ENCODE data around the gene TTLL10. TPM values are rescaled to one million over a fixed set of nuclear protein-coding genes. Genes with fewer than 3 reads are reported as not detected.
"Not testable (repeated sequence)": the region's sequence is repeated elsewhere in the genome, so short reads cannot be mapped to it uniquely, and the experiment has no call there.

TTLL10 gene
- total RNA-seq, 3 donors from 2014 or later (not counting 1 experiment from before 2014, with no cell fraction given) = 0.23 to 1.7 (median 1.7) TPM

DNA sequence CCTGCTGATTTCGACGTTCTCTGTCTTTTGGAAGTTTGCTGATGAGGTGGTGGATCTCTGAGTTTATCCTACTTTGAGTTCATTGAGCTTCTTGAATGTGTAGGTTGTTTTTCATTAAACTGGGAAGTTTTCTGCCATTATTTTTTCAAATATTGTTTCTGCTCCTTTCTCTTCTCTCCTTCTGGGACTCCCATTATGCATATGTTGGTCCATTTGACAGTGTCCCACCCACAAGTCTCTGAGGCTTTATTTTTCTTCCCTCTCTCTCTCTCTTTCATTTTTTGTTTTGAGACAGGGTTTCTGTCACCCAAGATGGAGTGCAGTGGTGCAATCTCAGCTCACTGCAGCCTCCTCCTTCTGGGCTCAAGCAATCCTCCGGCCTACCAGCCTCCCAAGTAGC is 21.0 kb downstream of the TTLL10 start:
- Histone ChIP-seq H3K9me3 (ENCODE audit: control insufficient read depth, insufficient read depth, low read length) (no peaks in the 10 kb centered on the region), H3K27ac (ENCODE audit: low read length) (no peak overlapping the region), H3K27me3 (ENCODE audit: control insufficient read depth, insufficient read depth, low read length) (no peaks in the 10 kb centered on the region), H3K36me3 (ENCODE audit: control insufficient read depth, insufficient read depth, low read length) (no peaks in the 10 kb centered on the region), H3K4me3 (ENCODE audit: low read length) (no peak overlapping the region), H3K4me1 (ENCODE audit: control insufficient read depth, insufficient read depth, low read length) (peaks cover 4% of the 10 kb centered on the region)
- WGBS (ENCODE audit: insufficient coverage) = 89% methylated on average over 3 of the region's 3 CpGs
- peaks cover 0 to 4% of the 10 kb centered on the region in 2 donors for H3K4me1 Mint-ChIP-seq
- DNase-seq = no peak
- no peaks in the 10 kb centered on the region for H3K36me3 Mint-ChIP-seq
- no peak overlapping the region for H3K4me3 Mint-ChIP-seq
- intact Hi-C loops (cut with micrococcal nuclease) = no loop called here
- peak overlapping the region in 1 of 2 donors; percentile 27 for H3K27ac Mint-ChIP-seq
- no peaks in the 10 kb centered on the region for H3K27me3 Mint-ChIP-seq (ENCODE audit: low read depth in 2 of 2)
- no peak for ATAC-seq
- peaks cover 0 to 7% of the 10 kb centered on the region in 2 donors for H3K9me3 Mint-ChIP-seq
- TF ChIP-seq, protein P1, sequence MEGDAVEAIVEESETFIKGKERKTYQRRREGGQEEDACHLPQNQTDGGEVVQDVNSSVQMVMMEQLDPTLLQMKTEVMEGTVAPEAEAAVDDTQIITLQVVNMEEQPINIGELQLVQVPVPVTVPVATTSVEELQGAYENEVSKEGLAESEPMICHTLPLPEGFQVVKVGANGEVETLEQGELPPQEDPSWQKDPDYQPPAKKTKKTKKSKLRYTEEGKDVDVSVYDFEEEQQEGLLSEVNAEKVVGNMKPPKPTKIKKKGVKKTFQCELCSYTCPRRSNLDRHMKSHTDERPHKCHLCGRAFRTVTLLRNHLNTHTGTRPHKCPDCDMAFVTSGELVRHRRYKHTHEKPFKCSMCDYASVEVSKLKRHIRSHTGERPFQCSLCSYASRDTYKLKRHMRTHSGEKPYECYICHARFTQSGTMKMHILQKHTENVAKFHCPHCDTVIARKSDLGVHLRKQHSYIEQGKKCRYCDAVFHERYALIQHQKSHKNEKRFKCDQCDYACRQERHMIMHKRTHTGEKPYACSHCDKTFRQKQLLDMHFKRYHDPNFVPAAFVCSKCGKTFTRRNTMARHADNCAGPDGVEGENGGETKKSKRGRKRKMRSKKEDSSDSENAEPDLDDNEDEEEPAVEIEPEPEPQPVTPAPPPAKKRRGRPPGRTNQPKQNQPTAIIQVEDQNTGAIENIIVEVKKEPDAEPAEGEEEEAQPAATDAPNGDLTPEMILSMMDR (IDR thresholded peaks at IDR 0.05) = no peak

DNA sequence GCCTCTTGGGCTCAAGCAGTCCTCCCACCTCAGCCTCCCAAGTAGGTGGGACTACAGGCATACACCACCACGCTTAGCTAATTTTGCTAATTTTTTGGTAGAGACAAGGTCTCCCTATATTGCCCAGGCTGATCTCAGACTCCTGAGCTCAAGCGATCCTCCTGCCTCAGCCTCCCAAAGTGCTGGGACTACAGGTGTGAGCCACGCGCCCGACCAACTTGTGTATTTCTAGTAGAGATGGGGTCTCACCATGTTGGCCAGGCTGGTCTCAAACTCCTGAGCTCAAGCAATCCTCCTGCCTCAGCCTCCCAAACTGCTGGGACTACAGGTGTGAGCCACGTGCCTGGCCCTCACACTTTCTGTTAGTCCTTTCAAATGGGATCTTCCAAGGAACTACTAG is 22.0 kb downstream of the TTLL10 start:
- peak overlapping the region in 1 of 2 donors; percentile 27 for H3K27ac Mint-ChIP-seq
- intact Hi-C loops (cut with micrococcal nuclease); DNase-seq: not testable (repeated sequence)

DNA sequence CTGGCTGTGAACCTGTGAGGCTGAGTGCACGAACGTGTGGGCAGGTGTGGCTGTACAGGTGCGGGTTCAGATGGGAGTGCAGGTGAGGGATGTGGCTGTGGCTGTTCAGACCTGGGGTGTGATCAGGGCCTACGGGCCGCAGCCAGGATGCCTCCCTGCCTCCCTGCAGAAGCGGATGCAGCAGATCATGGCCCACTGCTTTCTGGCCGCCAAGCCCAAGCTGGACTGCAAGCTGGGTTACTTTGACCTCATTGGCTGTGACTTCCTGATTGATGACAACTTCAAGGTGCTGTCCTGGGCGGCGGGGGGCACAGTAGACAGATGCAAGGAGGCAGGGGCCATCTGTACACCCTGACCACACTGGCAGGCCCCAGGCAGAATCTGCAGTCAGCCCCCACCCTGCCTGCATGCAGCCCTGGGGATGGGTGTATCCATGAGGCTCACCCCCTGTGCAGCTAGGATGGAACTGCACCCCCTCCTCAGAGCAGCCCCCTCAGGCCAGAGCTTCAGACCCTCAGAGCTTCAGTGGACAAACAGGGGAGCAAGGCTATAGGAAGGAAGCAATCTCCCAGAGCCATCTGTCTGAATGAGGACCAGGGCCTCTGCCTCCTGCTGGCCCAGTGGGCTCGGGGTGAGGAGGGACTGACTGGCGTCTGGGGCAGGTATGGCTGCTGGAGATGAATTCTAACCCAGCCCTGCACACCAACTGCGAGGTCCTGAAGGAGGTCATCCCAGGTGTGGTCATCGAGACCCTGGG is 22.9 kb downstream of the TTLL10 start:
- intact Hi-C loops (cut with micrococcal nuclease) = no loop called here
- Histone ChIP-seq H3K27me3 (ENCODE audit: control insufficient read depth, insufficient read depth, low read length) (no peaks in the 10 kb centered on the region), H3K27ac (ENCODE audit: low read length) (no peak overlapping the region), H3K36me3 (ENCODE audit: control insufficient read depth, insufficient read depth, low read length) (no peaks in the 10 kb centered on the region), H3K4me1 (ENCODE audit: control insufficient read depth, insufficient read depth, low read length) (peaks cover 18% of the 10 kb centered on the region), H3K9me3 (ENCODE audit: control insufficient read depth, insufficient read depth, low read length) (no peaks in the 10 kb centered on the region), H3K4me3 (ENCODE audit: low read length) (no peak overlapping the region)
- no peaks in the 10 kb centered on the region for H3K36me3 Mint-ChIP-seq
- DNase-seq = peak in 1 of 2 donors; percentile 15
- no peak overlapping the region for H3K4me3 Mint-ChIP-seq
- ATAC-seq = no peak
- no peaks in the 10 kb centered on the region for H3K27me3 Mint-ChIP-seq (ENCODE audit: low read depth in 2 of 2)
- TF ChIP-seq, protein P1 (IDR thresholded peaks at IDR 0.05) = no peak
- H3K9me3 Mint-ChIP-seq = peaks cover 0 to 7% of the 10 kb centered on the region in 2 donors
- peaks cover 6 to 15% of the 10 kb centered on the region in 2 donors for H3K4me1 Mint-ChIP-seq
- H3K27ac Mint-ChIP-seq = peak overlapping the region; percentile 27 to 51
- 84% methylated on average over 13 of the region's 13 CpGs for WGBS (ENCODE audit: insufficient coverage)

More for the DNA sequence above, 22.0 kb downstream of the TTLL10 start:
- H3K27ac ChIP-seq (ENCODE audit: low read length); H3K27me3 Mint-ChIP-seq (ENCODE audit: low read depth in 2 of 2); H3K9me3 ChIP-seq (ENCODE audit: control insufficient read depth, insufficient read depth, low read length); H3K4me3 ChIP-seq (ENCODE audit: low read length); H3K4me3 Mint-ChIP-seq; H3K36me3 Mint-ChIP-seq; ATAC-seq; H3K27me3 ChIP-seq (ENCODE audit: control insufficient read depth, insufficient read depth, low read length); H3K36me3 ChIP-seq (ENCODE audit: control insufficient read depth, insufficient read depth, low read length); H3K9me3 Mint-ChIP-seq: not testable (repeated sequence)
- H3K4me1 Mint-ChIP-seq = peaks cover 5 to 14% of the 10 kb centered on the region in 2 donors
- 85% methylated on average over 6 of the region's 6 CpGs for WGBS (ENCODE audit: insufficient coverage)
- H3K4me1 ChIP-seq (ENCODE audit: control insufficient read depth, insufficient read depth, low read length) = peaks cover 14% of the 10 kb centered on the region

DNA sequence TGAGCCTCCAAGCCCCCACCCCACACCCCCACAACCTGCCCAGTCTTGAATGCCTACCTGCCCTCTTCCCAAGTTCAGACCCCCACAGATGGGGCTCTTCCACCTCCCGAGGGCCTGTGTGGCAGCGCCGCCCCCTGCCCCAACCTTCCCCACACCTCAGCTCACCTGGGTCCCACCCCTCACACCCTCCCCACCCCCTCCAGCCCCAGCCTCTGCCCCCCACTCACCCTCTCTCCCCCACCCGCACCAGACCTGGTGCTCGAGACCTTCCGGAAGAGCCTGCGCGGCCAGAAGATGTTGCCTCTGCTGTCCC is 23.5 kb downstream of the TTLL10 start:
- H3K27me3 ChIP-seq (ENCODE audit: control insufficient read depth, insufficient read depth, low read length) = no peaks in the 10 kb centered on the region
- Mint-ChIP-seq H3K36me3 (no peaks in the 10 kb centered on the region), H3K4me1 (peaks cover 6 to 15% of the 10 kb centered on the region in 2 donors), H3K27ac (peak overlapping the region; percentile 27 to 51), H3K27me3 (ENCODE audit: low read depth in 2 of 2) (no peaks in the 10 kb centered on the region), H3K4me3 (no peak overlapping the region), H3K9me3 (peaks cover 0 to 7% of the 10 kb centered on the region in 2 donors)
- TF ChIP-seq, protein P1 (IDR thresholded peaks at IDR 0.05) = no peak
- no peak overlapping the region for H3K27ac ChIP-seq (ENCODE audit: low read length)
- peaks cover 19% of the 10 kb centered on the region for H3K4me1 ChIP-seq (ENCODE audit: control insufficient read depth, insufficient read depth, low read length)
- H3K36me3 ChIP-seq (ENCODE audit: control insufficient read depth, insufficient read depth, low read length) = no peaks in the 10 kb centered on the region
- no peak for ATAC-seq
- 94% methylated on average over 8 of the region's 8 CpGs for WGBS (ENCODE audit: insufficient coverage)
- no peaks in the 10 kb centered on the region for H3K9me3 ChIP-seq (ENCODE audit: control insufficient read depth, insufficient read depth, low read length)
- DNase-seq = no peak
- H3K4me3 ChIP-seq (ENCODE audit: low read length) = no peak overlapping the region
- intact Hi-C loops (cut with micrococcal nuclease) = no loop called here

Data from natural killer cell (primary cell).